GM12878 (cell line): ENCODE results near the gene DDX31.

Experiments used
- CEBPB ChIP-seq, 2 experiments: fragments of 150-350 bp in 1 of 2; IDR thresholded peaks; 2 replicates each; pipeline ENCODE4 v1.6.1; 2012 to 2014; ENCODE audit warnings: low read depth in 2 of 2, low read length in 2 of 2, borderline replicate concordance in 1 of 2, inconsistent platforms in 1 of 2
- CTCF ChIP-seq, 3 experiments: IDR thresholded peaks in 2 of 3; conservative IDR thresholded peaks in 1 of 3; 2 replicates each; pipeline ENCODE4 v1.5.1; 2011; ENCODE audit warnings: low read depth in 3 of 3, low read length in 3 of 3, mild to moderate bottlenecking in 3 of 3, control low read depth in 2 of 3, moderate library complexity in 2 of 3, inconsistent platforms in 1 of 3, mixed read lengths in 1 of 3; ENCODE audit not compliant: control insufficient read depth in 2 of 3, insufficient read depth in 1 of 3; ENCODE audit errors: extremely low read depth in 1 of 3
- JUNB ChIP-seq: IDR thresholded peaks from 2 replicates; pipeline ENCODE4 v1.6.1; 2016; ENCODE audit warnings: antibody characterized with exemption, mild to moderate bottlenecking
- POLR2A ChIP-seq: IDR thresholded peaks from 2 replicates; pipeline ENCODE4 v1.6.1; 2011; ENCODE audit warnings: low read depth, mild to moderate bottlenecking, low read length
- RAD21 ChIP-seq: IDR thresholded peaks from 2 replicates; pipeline ENCODE4 v1.6.1; 2011; ENCODE audit warnings: mild to moderate bottlenecking, low read depth, low read length, moderate library complexity; ENCODE audit not compliant: insufficient read depth
- TCF12 ChIP-seq: IDR thresholded peaks from 2 replicates; pipeline ENCODE4 v1.6.1; 2011; ENCODE audit warnings: low read depth, mild to moderate bottlenecking, low read length

- TF ChIP-seq POLR2A, result no peak
- no peak for TF ChIP-seq CTCF (IDR thresholded peaks at IDR 0.05 in 2 of 3, conservative IDR thresholded peaks at IDR 0.05 in 1 of 3; ENCODE audit: control insufficient read depth in 2 of 3, extremely low read depth in 1 of 3, insufficient read depth in 1 of 3, low read depth in 3 of 3, low read length in 3 of 3)
- TF ChIP-seq TCF12, result no peak
- TF ChIP-seq RAD21, result no peak
- TF ChIP-seq JUNB, result no peak
- TF ChIP-seq CEBPB (IDR thresholded peaks at IDR 0.05; ENCODE audit: borderline replicate concordance in 1 of 2, low read depth in 2 of 2, low read length in 2 of 2), result no peak
These were observed 92.7 kb downstream of the DDX31 start for GRCh38 chr9:132577119-132577518.
